Activated T-cell treated with anti-CD3 and anti-CD28 coated beads, Interleukin-2, amount 50 U/mL, for 48 hours (primary cell): ENCODE measurements around the gene IL2.
A peak's percentile ranks its signal among the peaks of the same experiment; 100 is the strongest.

ENCODE experiments used
- DNase-seq, 2 experiments: peaks; one replicate each; pipeline ENCODE4 v3.0.0-alpha.2; 2020

IL2 gene

DNA sequence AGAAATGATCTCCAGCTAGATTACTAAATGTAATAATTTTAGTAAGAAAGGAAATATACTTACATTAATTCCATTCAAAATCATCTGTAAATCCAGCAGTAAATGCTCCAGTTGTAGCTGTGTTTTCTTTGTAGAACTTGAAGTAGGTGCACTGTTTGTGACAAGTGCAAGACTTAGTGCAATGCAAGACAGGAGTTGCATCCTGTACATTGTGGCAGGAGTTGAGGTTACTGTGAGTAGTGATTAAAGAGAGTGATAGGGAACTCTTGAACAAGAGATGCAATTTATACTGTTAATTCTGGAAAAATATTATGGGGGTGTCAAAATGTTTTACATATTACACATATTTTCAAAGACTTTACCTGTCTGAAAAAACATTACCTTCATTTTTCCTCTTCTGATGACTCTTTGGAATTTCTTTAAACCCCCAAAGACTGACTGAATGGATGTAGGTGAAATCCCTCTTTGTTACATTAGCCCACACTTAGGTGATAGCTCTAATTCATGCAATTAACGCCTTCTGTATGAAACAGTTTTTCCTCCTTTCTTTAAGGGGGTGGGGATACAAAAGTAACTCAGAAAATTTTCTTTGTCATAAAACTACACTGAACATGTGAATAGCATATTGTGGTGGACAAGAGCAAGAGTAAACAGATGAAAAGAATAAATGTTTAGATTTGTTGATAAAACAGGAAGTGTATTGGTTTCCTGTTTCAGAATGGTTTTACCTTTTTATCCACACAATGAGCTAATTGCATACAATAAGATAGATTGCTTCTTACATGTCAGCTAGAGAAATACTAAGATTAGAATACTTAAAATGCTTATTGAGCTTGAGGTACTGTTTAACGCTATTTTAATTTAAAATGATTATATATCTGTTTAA is at the start of gene IL2:
Gene IL2 (minus strand): TSS at position 495 of the 886 bp plus-strand sequence. CDS start 285 bp downstream, at position 210.
- no peak for DNase-seq

- no peak for DNase-seq
These were observed 46.7 kb upstream of the IL2 start for GRCh38 chr4:122503214-122503613.

DNA sequence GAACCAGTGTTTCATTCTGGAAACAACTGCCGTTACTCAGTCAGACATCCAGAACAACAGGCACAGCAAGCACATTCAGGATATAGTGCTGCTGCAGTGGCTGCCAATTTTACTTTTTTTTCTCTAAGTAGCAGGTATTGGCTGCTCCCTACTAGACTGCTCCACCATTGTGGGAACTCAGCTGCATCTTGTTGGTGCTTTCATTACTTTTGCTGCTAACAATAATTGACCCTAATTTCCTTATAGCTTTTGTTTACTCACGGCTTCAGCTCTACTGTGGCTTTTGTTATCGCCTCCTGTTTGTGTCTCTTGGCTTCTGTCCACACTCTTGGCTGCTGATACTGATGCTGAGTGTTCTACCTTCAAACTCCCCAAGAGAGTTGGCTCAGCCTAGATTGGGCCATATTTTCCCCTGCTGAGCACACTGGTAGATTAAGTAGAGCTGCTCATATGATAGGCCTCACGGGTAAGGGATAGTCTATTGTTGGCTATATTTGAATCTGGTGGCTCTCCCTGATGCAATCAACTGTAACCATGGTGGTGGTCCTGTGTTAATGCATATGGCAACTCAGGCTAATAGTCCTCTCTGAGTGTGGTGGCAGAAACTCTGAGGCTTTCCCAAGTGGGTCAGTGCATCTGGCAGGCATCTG is 44.5 kb upstream of the IL2 start:
- no peak for DNase-seq

GRCh38 chr4:122489061-122489460 is 32.5 kb upstream of the IL2 start:
- no peak for DNase-seq

GRCh38 chr4:122483481-122483880 is 27.0 kb upstream of the IL2 start:
- DNase-seq = no peak

DNA sequence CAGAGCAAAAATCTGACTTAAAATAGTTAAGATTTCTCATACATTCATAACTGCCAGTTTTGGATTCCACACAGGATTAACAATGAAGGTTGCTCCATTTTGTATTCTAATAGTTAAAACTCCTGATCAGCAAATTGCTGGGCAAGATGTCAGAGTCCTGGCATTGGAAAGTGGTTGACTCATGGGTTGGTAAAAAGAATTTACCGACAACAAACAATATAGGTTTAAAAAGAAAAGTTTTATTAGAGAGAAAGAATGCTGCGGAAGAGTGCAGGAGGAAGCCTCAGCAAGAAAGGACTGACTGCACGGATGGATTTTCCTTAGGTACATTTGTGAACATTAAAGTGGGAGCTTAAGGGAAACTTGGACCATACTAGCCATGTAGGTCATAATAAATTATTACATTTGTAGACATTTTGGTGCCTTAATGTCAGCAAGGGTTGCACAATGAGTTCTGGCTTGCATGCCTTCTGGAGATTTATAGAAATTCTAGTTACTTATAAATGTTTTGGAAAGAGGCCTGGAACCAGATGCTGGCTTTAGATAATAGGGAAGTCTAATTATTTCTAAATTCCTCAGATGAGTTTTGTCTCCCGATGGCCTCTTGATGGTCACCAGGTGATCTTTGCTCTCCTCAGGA is 25.4 kb upstream of the IL2 start:
- no peak for DNase-seq

DNA sequence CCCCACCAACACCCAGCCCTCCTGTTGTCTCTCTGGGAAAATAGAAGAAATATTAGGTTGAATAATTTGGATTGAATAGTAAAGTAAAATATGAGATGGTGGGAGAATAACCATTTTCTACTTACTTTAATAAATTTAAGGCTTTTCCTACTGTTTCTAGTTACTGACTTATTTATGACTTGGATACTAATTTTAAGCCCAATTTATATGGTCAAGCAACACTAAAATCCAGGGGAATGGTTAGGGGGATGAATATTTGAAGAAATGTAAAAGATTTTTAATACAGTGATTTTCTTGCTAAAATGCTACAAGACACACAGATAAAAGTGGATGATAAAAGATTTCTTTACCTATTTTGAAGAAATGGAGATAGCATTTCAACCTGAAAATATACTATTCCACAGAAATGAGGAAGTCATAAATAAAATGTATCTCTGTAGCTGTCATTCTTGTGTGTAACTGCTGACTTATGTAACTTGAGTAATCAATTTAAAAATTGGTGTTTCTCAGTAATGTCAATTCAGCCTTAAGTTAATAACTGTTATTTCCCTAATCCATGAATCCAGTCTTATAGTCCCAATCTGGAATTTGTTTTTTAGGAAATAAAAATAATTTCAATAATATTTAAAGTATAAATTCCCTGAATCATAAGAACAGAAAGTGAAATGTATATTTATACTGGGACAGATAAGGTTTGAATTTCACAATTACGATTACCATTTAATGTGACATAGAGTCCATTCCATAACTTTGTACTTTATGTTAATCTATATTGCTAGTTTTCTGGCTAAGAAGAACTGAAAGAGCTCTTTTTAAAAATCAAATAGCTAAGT is 24.3 kb upstream of the IL2 start:
- no peak for DNase-seq

GRCh38 chr4:122479935-122480416 is 23.5 kb upstream of the IL2 start:
- no peak for DNase-seq

GRCh38 chr4:122476745-122477144 is 20.2 kb upstream of the IL2 start:
- DNase-seq = no peak

- DNase-seq = no peak
These were observed 19.6 kb upstream of the IL2 start for GRCh38 chr4:122476126-122476525.

- DNase-seq = no peak
These were observed 18.7 kb upstream of the IL2 start for GRCh38 chr4:122475233-122475632.

GRCh38 chr4:122469457-122469856 is 12.9 kb upstream of the IL2 start:
- no peak for DNase-seq

GRCh38 chr4:122458625-122459024 is 2.1 kb upstream of the IL2 start:
- DNase-seq = peak; percentile 35 to 37

GRCh38 chr4:122453384-122453995 is 3.0 kb downstream of the IL2 start:
- DNase-seq = no peak

- DNase-seq = peak; percentile 31
These were observed 5.7 kb downstream of the IL2 start for GRCh38 chr4:122450847-122451246.

DNA sequence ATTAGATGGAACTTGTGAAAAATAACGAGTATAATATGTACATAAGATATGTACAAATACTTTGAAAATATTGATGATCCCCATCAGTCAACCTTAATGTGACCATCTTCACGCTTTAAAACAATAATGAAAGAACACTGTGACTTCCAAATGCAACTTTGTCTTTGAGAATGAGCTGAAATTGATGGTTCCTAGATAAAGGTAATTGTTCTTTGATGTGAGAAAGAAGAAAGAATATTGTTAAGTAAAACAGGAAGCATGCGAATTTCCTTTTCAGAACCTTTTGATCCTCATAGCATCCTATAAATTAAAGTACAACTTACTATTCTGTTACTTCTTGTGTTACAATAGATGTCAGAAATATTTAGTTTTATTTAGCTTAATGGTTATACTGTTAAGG is 22.2 kb downstream of the IL2 start:
- DNase-seq = no peak

DNA sequence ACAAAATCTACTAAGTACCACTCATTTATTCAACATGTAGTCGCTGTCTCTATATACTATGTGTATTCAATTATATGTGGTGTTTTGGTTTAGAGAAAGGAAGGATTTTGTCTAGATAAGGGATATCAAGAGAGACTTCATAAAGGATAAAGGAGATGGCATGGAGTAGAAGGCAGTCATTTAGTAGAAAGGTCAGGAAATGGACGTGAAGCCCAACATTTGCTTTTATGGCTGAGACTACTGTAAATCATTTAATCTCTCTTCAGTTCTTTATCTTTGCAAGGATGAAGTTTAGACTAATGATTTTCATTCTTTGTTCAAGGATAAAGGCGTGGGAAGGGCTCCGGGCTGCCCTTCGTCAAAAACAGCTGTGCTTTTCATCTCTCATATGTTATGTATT is 25.2 kb downstream of the IL2 start:
- DNase-seq = no peak

- DNase-seq = no peak
These were observed 33.3 kb downstream of the IL2 start for GRCh38 chr4:122423246-122423645.

GRCh38 chr4:122412547-122412946 is 44.0 kb downstream of the IL2 start:
- no peak for DNase-seq

GRCh38 chr4:122403861-122404260 is 52.7 kb downstream of the IL2 start:
- no peak for DNase-seq
